Pancreas (tissue), 10 donors: ENCODE data around the gene ALG10B. TPM values are rescaled to one million over a fixed set of nuclear protein-coding genes. Genes with fewer than 3 reads are reported as not detected.

Experiments
- ATAC-seq, 4 donors: fragments of 200-7000 bp; cut with Tn5 transposase; one replicate each; pipeline versions ENCODE4 v1.8.0 to v1.9.1; 2020; ENCODE audit warnings: mild to moderate bottlenecking in 4 of 4, moderate library complexity in 4 of 4
- DNase-seq, 6 donors: peaks; one replicate each; pipeline ENCODE4 v3.0.0-alpha.2; 2020
- FAIRE-seq: peaks from 2 replicates; lab custom pipeline; 2012; peaks lifted over from hg19 to GRCh38; lab: Jason Lieb, UNC
- H3K27ac ChIP-seq, 4 donors: fragments of 200-600 bp; sonication (generic); 1 replicate in 3 of 4; 2 replicates in 1 of 4; pipeline versions ENCODE4 v1.5.0 to v1.8.0; 2020
- H3K27me3 ChIP-seq, 4 donors: fragments of 200-600 bp; one replicate each; pipeline ENCODE4 v1.8.0; 2021
- H3K36me3 ChIP-seq, 3 donors: fragments of 200-600 bp; sonication (generic) in 1 of 3; one replicate each; pipeline versions ENCODE4 v1.5.0 to v1.8.0; 2020 to 2021
- H3K4me1 ChIP-seq, 3 donors: fragments of 200-600 bp; one replicate each; pipeline ENCODE4 v1.8.0; 2021
- H3K4me3 ChIP-seq, 4 donors: fragments of 200-600 bp; sonication (generic) in 2 of 4; one replicate each; pipeline versions ENCODE4 v1.5.0 to v1.8.0; 2020 to 2021
- H3K9me3 ChIP-seq, 4 donors: fragments of 200-600 bp; one replicate each; pipeline ENCODE4 v1.8.0; 2021
- CTCF ChIP-seq, 4 donors: fragments of 200-600 bp; sonication (generic) in 3 of 4; IDR thresholded peaks; one replicate each; pipeline versions ENCODE4 v1.5.0 to v1.8.0; 2021; ENCODE audit warnings: antibody characterized with exemption in 4 of 4
- intact Hi-C, 3 donors: fragments of 100-400 bp; cut with DNase I; formaldehyde crosslinking; loops; one replicate each; pipeline versions ENCODE4 v1.11.1 to v1.14.2; 2022
- polyA plus RNA-seq, 2 donors: library from polyadenylated mRNA; stranded (reverse); fragments of 200-250 nt; gene quantifications; one replicate each; pipeline ENCODE4 v1.2.3, GENCODE V29; 2013
- total RNA-seq, 6 donors: library from RNA; stranded (reverse); fragmentation: NEBNext Ultra II Directional in 4 of 6; extraction: Animal tissue kit (Norgen Biotek cat#: 25700) in 4 of 6; gene quantifications; one replicate each; pipeline versions ENCODE4 v1.2.1 to v1.2.4, GENCODE V29; 2021 to 2023
- donor health status: healthy with polysubstance abuse.
- donor health status: DM: no; HTN: no; CAD: no; lungs with moderate emphysema.
- donor health status: DM: no; HTN: no; CAD: no.
- donor health status: control.
- donor health status: control.
- donor health status: Bipolar disorder and iron deficiency.
- donor health status: DM: yes; HTN: yes; CAD: no.
- donor health status: DM: no; HTN: no; CAD: no.
- donor health status: DM: no; HTN: no; CAD: no.
- donor health status: DM: yes; HTN: yes; CAD: no.

Gene ALG10B
- total and polyA plus RNA-seq, 8 donors, result 0.68 to 5.1 (median 3.4) TPM

DNA sequence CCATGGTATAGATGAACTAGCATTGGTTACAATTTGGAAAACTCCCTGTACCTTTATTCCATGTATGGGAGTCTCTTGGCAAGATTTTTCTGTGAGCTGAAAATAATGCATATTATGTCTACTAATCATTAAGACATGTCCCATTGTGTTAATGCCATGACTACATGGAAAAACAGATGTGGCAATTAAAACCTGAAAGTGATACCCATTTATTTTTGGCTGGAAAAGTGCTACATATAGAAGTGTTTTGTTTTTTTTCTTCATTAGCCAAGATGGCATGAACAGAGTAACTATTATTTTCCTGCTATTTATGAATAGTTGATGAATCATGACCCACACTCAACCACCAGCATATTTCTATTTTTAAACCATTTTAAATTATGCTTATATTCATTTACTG, 58.2 kb downstream of the ALG10B start:
- FAIRE-seq, result no peak
- intact Hi-C loops, result no loop called here

More for the DNA sequence above, 58.2 kb downstream of the ALG10B start:
- no peaks in the 10 kb centered on the region for H3K9me3 ChIP-seq
- no peaks in the 10 kb centered on the region for H3K36me3 ChIP-seq
- DNase-seq, result no peak
- no peaks in the 10 kb centered on the region for H3K27me3 ChIP-seq
- H3K4me1 ChIP-seq, result no peaks in the 10 kb centered on the region
- H3K4me3 ChIP-seq, result no peak overlapping the region
- TF ChIP-seq CTCF (IDR thresholded peaks at IDR 0.05), result no peak
- no peak for ATAC-seq
- H3K27ac ChIP-seq, result no peak overlapping the region
